ENCODE results near the gene LDAH. TPM values are rescaled to one million over a fixed set of nuclear protein-coding genes. Genes with fewer than 3 reads are reported as not detected.

Gene LDAH
- total and polyA plus RNA-seq, 10 of the 15 experiments (the other 5 are each of a cell fraction or from before 2014, with no cell fraction given): 17.9 to 44.7 (median 30.0) TPM

DNA sequence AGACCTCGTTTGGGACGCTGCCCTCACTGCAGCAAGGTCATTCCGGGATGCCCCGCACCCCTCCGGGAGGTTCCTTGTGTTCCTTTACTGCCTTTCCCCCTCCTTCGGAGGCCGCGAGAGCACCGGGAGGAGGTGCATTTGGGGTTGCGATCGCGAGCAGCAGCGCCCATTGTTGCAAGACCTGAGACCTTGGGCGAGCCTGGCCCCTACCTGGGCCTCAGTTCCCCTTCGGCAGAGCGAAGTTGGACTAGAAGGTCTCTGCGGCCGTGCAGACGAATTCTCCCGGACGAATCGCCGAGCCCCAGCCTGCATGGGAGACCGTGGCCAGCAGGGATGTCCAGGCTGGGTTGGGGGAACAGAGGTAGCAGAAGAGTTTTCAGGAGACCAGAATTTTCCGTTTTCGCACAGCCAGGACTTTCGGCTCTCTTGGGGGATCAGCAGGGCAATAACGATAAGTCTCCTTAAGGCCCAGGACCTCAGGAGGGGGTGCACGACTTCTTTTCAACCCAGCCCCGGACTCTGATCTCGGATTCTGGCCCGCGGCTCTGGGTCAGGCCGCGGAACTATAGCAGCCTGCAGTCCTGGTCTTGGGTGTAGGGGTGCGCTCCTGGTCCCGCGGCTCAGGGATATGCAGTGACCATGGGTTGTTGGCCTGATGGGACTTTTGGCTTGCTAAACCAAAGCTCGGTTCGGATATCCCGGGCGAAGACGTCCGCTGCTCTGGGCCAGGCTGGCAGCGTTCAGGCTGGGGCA is 153.2 kb downstream of the LDAH start:
- intact Hi-C loops (cut with micrococcal nuclease; ENCODE audit: unreplicated experiment): no loop called here
- H3K9me3 ChIP-seq (replicated peaks; ENCODE audit: control insufficient read depth, insufficient read depth, low read length): no peaks in the 10 kb centered on the region; the same call in 2 of the 3 replicates
- ChIA-PET SMC1A (ENCODE audit: uncharacterized antibody, unreplicated experiment) (no interaction called here), POLR2A (no interaction called here), CTCF (no interaction called here), RAD21 (ENCODE audit: unreplicated experiment) (no interaction called here)
- DNase-seq (ENCODE audit: low read depth, low spot score): no peak
- no peak for ATAC-seq
- no peak overlapping the region for H3K9ac ChIP-seq (ENCODE audit: control insufficient read depth, insufficient read depth, low read length)
- WGBS (ENCODE audit: insufficient coverage, insufficient replicate concordance, low lambda C conversion rate, missing lambda C conversion rate): 88% methylated on average over 42 of the region's 45 CpGs
- no peak overlapping the region for H3K4me3 ChIP-seq
- H3K4me2 ChIP-seq (ENCODE audit: control insufficient read depth, insufficient read depth): no peak overlapping the region
- H3K4me1 ChIP-seq (ENCODE audit: control insufficient read depth, insufficient read depth, low read length): peaks cover 13% of the 10 kb centered on the region; the same call in 1 of the 2 replicates
- no TSS peak for BruUV-seq (replicated peaks)
- H3K27me3 ChIP-seq (replicated peaks in 1 of 2; ENCODE audit: control insufficient read depth in 2 of 2, insufficient read depth in 2 of 2, low read length in 1 of 2): peaks cover 20 to 31% of the 10 kb centered on the region in 2 experiments
- H3K79me2 ChIP-seq (ENCODE audit: control insufficient read depth, insufficient read depth, low read length): no peaks in the 10 kb centered on the region
- no peak overlapping the region for H3K27ac ChIP-seq (ENCODE audit: control insufficient read depth, insufficient read depth)
- no peaks in the 10 kb centered on the region for H3K36me3 ChIP-seq (ENCODE audit: control insufficient read depth in 2 of 2, insufficient read depth in 2 of 2, low read length in 1 of 2)
- FAIRE-seq: no peak
- no peak overlapping the region for H2AFZ ChIP-seq (ENCODE audit: control insufficient read depth, low read depth, low read length)
- no peaks in the 10 kb centered on the region for H4K20me1 ChIP-seq (ENCODE audit: control insufficient read depth, insufficient read depth)
- in situ Hi-C loops (cut with MboI): loop anchor here (25.0 kb wide), 1 partner anchor 443 kb away; the partner anchor contains the start of gene TDRD15
- TF ChIP-seq, protein P1, sequence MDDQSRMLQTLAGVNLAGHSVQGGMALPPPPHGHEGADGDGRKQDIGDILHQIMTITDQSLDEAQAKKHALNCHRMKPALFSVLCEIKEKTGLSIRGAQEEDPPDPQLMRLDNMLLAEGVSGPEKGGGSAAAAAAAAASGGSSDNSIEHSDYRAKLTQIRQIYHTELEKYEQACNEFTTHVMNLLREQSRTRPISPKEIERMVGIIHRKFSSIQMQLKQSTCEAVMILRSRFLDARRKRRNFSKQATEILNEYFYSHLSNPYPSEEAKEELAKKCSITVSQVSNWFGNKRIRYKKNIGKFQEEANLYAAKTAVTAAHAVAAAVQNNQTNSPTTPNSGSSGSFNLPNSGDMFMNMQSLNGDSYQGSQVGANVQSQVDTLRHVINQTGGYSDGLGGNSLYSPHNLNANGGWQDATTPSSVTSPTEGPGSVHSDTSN (IDR thresholded peaks at IDR 0.05; ENCODE audit: insufficient replicate concordance, low read depth, low read length): no peak
- TF ChIP-seq TCF3 (IDR thresholded peaks at IDR 0.05; ENCODE audit: borderline replicate concordance, insufficient read depth, low read depth, low read length): no peak
- no peak for TF ChIP-seq E4F1 (IDR thresholded peaks at IDR 0.05; ENCODE audit: borderline replicate concordance, partially characterized antibody)
- TF ChIP-seq, protein P2, sequence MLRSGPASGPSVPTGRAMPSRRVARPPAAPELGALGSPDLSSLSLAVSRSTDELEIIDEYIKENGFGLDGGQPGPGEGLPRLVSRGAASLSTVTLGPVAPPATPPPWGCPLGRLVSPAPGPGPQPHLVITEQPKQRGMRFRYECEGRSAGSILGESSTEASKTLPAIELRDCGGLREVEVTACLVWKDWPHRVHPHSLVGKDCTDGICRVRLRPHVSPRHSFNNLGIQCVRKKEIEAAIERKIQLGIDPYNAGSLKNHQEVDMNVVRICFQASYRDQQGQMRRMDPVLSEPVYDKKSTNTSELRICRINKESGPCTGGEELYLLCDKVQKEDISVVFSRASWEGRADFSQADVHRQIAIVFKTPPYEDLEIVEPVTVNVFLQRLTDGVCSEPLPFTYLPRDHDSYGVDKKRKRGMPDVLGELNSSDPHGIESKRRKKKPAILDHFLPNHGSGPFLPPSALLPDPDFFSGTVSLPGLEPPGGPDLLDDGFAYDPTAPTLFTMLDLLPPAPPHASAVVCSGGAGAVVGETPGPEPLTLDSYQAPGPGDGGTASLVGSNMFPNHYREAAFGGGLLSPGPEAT (IDR thresholded peaks at IDR 0.05; ENCODE audit: low read depth): no peak
- no peak for TF ChIP-seq EP300 (IDR thresholded peaks at IDR 0.05; ENCODE audit: borderline replicate concordance in 1 of 2, control insufficient read depth in 1 of 2, low read depth in 2 of 2, low read length in 2 of 2)
- no peak for TF ChIP-seq CEBPB (IDR thresholded peaks at IDR 0.05; ENCODE audit: borderline replicate concordance in 1 of 2, low read depth in 2 of 2, low read length in 2 of 2)
- TF ChIP-seq NR2C1 (IDR thresholded peaks at IDR 0.05): no peak
- TF ChIP-seq REST (IDR thresholded peaks at IDR 0.05; ENCODE audit: low read depth, low read length): no peak
- no peak for TF ChIP-seq IKZF2 (IDR thresholded peaks at IDR 0.05)
- no peak for TF ChIP-seq BCL11A (IDR thresholded peaks at IDR 0.05; ENCODE audit: low read depth, low read length)
- TF ChIP-seq TCF7 (IDR thresholded peaks at IDR 0.05; ENCODE audit: borderline replicate concordance): no peak
- no peak for TF ChIP-seq BHLHE40 (IDR thresholded peaks at IDR 0.05; ENCODE audit: borderline replicate concordance in 1 of 2, low read depth in 2 of 2, low read length in 1 of 2)
- TF ChIP-seq STAT1 (conservative IDR thresholded peaks at IDR 0.05): no peak
- no peak for TF ChIP-seq CBFB (IDR thresholded peaks at IDR 0.05; ENCODE audit: low read depth)

Measured in GM12878 (cell line).